HG03521 (cell line): ENCODE data around the gene HBS1L.

Source experiments
- ATAC-seq: cut with Tn5 transposase; IDR thresholded peaks from one replicate; pipeline ENCODE4 v1.9.1; 2021; ENCODE audit warnings: mild to moderate bottlenecking, moderate library complexity; ENCODE audit not compliant: unreplicated experiment

Gene HBS1L

GRCh38 chr6:135054569-135055498 is at the start of gene HBS1L:
HBS1L (minus strand) TSS chr6:135054822; CDS start chr6:135054691, 131 bp downstream.
- ATAC-seq = peak; percentile 98

GRCh38 chr6:135104199-135104598 is 49.6 kb upstream of the HBS1L start:
- ATAC-seq = no peak

- no peak for ATAC-seq
Measured at GRCh38 chr6:135102191-135102590, 47.6 kb upstream of the HBS1L start.

- no peak for ATAC-seq
Measured at GRCh38 chr6:135097172-135097571, 42.5 kb upstream of the HBS1L start.

GRCh38 chr6:135096403-135097130 is 41.9 kb upstream of the HBS1L start:
- ATAC-seq = no peak

GRCh38 chr6:135095716-135096115 is 41.1 kb upstream of the HBS1L start:
- no peak for ATAC-seq

GRCh38 chr6:135094403-135094821 is 39.8 kb upstream of the HBS1L start:
- peak; percentile 51 for ATAC-seq

GRCh38 chr6:135093578-135093977 is 39.0 kb upstream of the HBS1L start:
- ATAC-seq = no peak

- ATAC-seq = no peak
Measured at GRCh38 chr6:135092724-135093123, 38.1 kb upstream of the HBS1L start.

GRCh38 chr6:135090819-135091218 is 36.2 kb upstream of the HBS1L start:
- no peak for ATAC-seq

- ATAC-seq = no peak
Measured at GRCh38 chr6:135089901-135090300, 35.3 kb upstream of the HBS1L start.

- peak; percentile 81 for ATAC-seq
Measured at GRCh38 chr6:135088818-135089809, 34.5 kb upstream of the HBS1L start.

GRCh38 chr6:135088281-135088680 is 33.7 kb upstream of the HBS1L start:
- ATAC-seq = no peak

GRCh38 chr6:135087803-135088202 is 33.2 kb upstream of the HBS1L start:
- no peak for ATAC-seq

- ATAC-seq = no peak
Measured at GRCh38 chr6:135087403-135087802, 32.8 kb upstream of the HBS1L start.

GRCh38 chr6:135086414-135086764 is 31.8 kb upstream of the HBS1L start:
- ATAC-seq = no peak

GRCh38 chr6:135085700-135086413 is 31.2 kb upstream of the HBS1L start:
- ATAC-seq = no peak

GRCh38 chr6:135084916-135085269 is 30.3 kb upstream of the HBS1L start:
- ATAC-seq = no peak

GRCh38 chr6:135084001-135084915 is 29.6 kb upstream of the HBS1L start:
- ATAC-seq = no peak
